H1 (cell line): ENCODE results near the gene RAB24. TPM values are rescaled to one million over a fixed set of nuclear protein-coding genes. Genes with fewer than 3 reads are reported as not detected.

Source experiments
- CTBP2 ChIP-seq: IDR thresholded peaks from 2 replicates; pipeline ENCODE4 v1.7.0; 2011; ENCODE audit warnings: borderline replicate concordance, mild to moderate bottlenecking, moderate library complexity, mixed read lengths, low read length; ENCODE audit not compliant: insufficient read depth, insufficient read length
- YY1 ChIP-seq: IDR thresholded peaks from 2 replicates; pipeline ENCODE4 v1.6.1; 2011; ENCODE audit warnings: low read depth, mild to moderate bottlenecking, low read length
- polyA plus RNA-seq, 7 experiments: library from polyadenylated mRNA; depleted of rRNA in 3 of 7; stranded (reverse) in 5 of 7; unstranded in 2 of 7; fragments of >200 nt in 5 of 7; fragments of 200-250 nt in 2 of 7; gene quantifications; 1 replicate in 5 of 7; 2 replicates in 1 of 7; 4 replicates in 1 of 7; pipeline versions ENCODE4 v1.2.1 to v1.2.3, GENCODE V29; 2011 to 2013; ENCODE audit warnings: missing spikeins in 2 of 7, mixed read lengths in 2 of 7
- total RNA-seq: library from RNA; stranded (reverse); fragmentation: NEBNext Ultra II Directional; extraction: Animal tissue kit (Norgen Biotek cat#: 25700); gene quantifications from 2 replicates; pipeline ENCODE4 v1.2.1, GENCODE V29; 2021

The RAB24 gene
- total and polyA plus RNA-seq, 2 of the 8 experiments (the other 6 are each of a cell fraction or from before 2014, with no cell fraction given), result 18.8 to 33.8 TPM

- TF ChIP-seq CTBP2 (no peak), YY1 (no peak)
- TF ChIP-seq, all 59 proteins: peak for 0
These were observed 33.3 kb upstream of the RAB24 start (continued) for GRCh38 chr5:177336603-177337494.
